ENCODE data around the gene PEX5L. TPM values are rescaled to one million over a fixed set of nuclear protein-coding genes. Genes with fewer than 3 reads are reported as not detected.

PEX5L gene
- total RNA-seq, 2 donors from 2014 or later: 0.86 to 1.9 TPM

DNA sequence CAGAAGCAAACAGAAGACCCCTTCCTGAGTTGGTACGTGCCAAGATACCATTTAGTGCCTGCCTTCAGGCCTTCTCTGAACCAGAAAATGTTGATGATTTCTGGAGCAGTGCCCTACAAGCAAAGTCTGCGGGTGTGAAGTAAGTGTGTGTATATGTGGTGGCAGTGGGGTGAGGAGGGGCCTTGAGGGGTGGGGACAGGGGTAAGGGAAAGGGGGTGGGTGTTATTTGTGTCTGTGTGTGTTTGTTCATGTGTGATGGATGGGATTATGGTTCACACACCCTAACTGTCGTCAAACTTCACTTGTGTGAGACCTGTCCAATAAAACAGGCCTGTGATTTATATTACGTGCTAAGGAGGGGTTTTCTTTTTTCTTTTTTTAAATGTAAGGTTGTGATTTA, 291.7 kb downstream of the PEX5L start:
- Histone ChIP-seq H3K9ac (ENCODE audit: extremely low read depth, low read length, poor library complexity, severe bottlenecking) (no peak overlapping the region), H3K4me3 (ENCODE audit: low read length) (no peak overlapping the region), H3K36me3 (ENCODE audit: control insufficient read depth, insufficient read depth, low read length) (peaks cover 30% of the 10 kb centered on the region), H3K27me3 (ENCODE audit: control insufficient read depth, insufficient read depth, low read length, poor library complexity, severe bottlenecking) (no peaks in the 10 kb centered on the region), H3K9me3 (ENCODE audit: control insufficient read depth, low read length) (no peaks in the 10 kb centered on the region), H3K4me1 (ENCODE audit: control insufficient read depth, insufficient read depth, low read length) (no peaks in the 10 kb centered on the region), H3K27ac (ENCODE audit: low read depth, low read length) (no peak overlapping the region)
- TF ChIP-seq, protein P1, sequence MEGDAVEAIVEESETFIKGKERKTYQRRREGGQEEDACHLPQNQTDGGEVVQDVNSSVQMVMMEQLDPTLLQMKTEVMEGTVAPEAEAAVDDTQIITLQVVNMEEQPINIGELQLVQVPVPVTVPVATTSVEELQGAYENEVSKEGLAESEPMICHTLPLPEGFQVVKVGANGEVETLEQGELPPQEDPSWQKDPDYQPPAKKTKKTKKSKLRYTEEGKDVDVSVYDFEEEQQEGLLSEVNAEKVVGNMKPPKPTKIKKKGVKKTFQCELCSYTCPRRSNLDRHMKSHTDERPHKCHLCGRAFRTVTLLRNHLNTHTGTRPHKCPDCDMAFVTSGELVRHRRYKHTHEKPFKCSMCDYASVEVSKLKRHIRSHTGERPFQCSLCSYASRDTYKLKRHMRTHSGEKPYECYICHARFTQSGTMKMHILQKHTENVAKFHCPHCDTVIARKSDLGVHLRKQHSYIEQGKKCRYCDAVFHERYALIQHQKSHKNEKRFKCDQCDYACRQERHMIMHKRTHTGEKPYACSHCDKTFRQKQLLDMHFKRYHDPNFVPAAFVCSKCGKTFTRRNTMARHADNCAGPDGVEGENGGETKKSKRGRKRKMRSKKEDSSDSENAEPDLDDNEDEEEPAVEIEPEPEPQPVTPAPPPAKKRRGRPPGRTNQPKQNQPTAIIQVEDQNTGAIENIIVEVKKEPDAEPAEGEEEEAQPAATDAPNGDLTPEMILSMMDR (conservative IDR thresholded peaks at IDR 0.05): no peak
- no peak for DNase-seq
- WGBS, 2 experiments (ENCODE audit: insufficient coverage in 1 of 2, insufficient read length in 1 of 2): 97% methylated on average over 4 of the region's 4 CpGs; no CpG with 5 or more reads in 1 of the 2 experiments
- Mint-ChIP-seq H3K27me3 (ENCODE audit: insufficient read depth) (no peaks in the 10 kb centered on the region), H3K9me3 (no peaks in the 10 kb centered on the region), H3K4me1 (no peaks in the 10 kb centered on the region), H3K27ac (no peak overlapping the region), H3K36me3 (ENCODE audit: low read depth) (peaks cover 36% of the 10 kb centered on the region), H3K4me3 (no peak overlapping the region)

Data from endodermal cell (in vitro differentiated cells).